Activated T-helper 1 cell treated with anti-CD3 and anti-CD28 coated beads, Interleukin-12 subunit alpha, Interleukin-12 subunit beta, Interleukin-2, Interleukin-4 antibody, amounts not matched to agents 30 ng/mL and 10 ng/mL and 1 ng/mL, durations not matched to agents 14 hours and 24 hours and 36 hours (primary cell): ENCODE results near the gene BPHL. TPM values are rescaled to one million over a fixed set of nuclear protein-coding genes. Genes with fewer than 3 reads are reported as not detected.
"Not testable (repeated sequence)": the region's sequence is repeated elsewhere in the genome, so short reads cannot be mapped to it uniquely, and the experiment has no call there.

Experiments used
- DNase-seq: peaks from one replicate; pipeline ENCODE4 v3.0.0; 2021; ENCODE audit warnings: low spot score
- H3K27ac Mint-ChIP-seq: one replicate; pipeline ENCODE4 v1.8.0; 2021; ENCODE audit warnings: mild to moderate bottlenecking, mixed read lengths
- H3K27me3 Mint-ChIP-seq: one replicate; pipeline ENCODE4 v1.8.0; 2022; ENCODE audit warnings: mild to moderate bottlenecking, moderate library complexity, mixed read lengths; ENCODE audit not compliant: insufficient read depth
- H3K36me3 Mint-ChIP-seq: one replicate; pipeline ENCODE4 v1.8.0; 2021; ENCODE audit warnings: low read depth, mixed read lengths
- H3K4me1 Mint-ChIP-seq: one replicate; pipeline ENCODE4 v1.8.0; 2021; ENCODE audit warnings: low read depth, mixed read lengths
- H3K4me3 Mint-ChIP-seq: one replicate; pipeline ENCODE4 v1.8.0; 2021; ENCODE audit warnings: mild to moderate bottlenecking, moderate library complexity, mixed read lengths
- H3K9me3 Mint-ChIP-seq: one replicate; pipeline ENCODE4 v1.8.0; 2021; ENCODE audit warnings: mixed read lengths
- intact Hi-C: fragments of 100-400 bp; cut with micrococcal nuclease; formaldehyde crosslinking; loops from one replicate; pipeline ENCODE4 v1.15.1; 2024
- total RNA-seq: library from RNA; stranded (reverse); gene quantifications from 2 replicates; pipeline ENCODE4 v1.2.3, GENCODE V29; 2022

Gene BPHL
- total RNA-seq, 1 donor from 2014 or later = 7.9 TPM

- H3K27me3 Mint-ChIP-seq = peaks cover 17% of the 10 kb centered on the region
- no peaks in the 10 kb centered on the region for H3K36me3 Mint-ChIP-seq
- DNase-seq = no peak
- H3K4me1 Mint-ChIP-seq = peaks cover 5% of the 10 kb centered on the region
- H3K9me3 Mint-ChIP-seq = no peaks in the 10 kb centered on the region
- intact Hi-C loops = loop anchor here (1.0 kb wide), 1 partner anchor 25 kb away; no protein-coding TSS in a partner anchor
- H3K27ac Mint-ChIP-seq = no peak overlapping the region
- no peak overlapping the region for H3K4me3 Mint-ChIP-seq
Measured at GRCh38 chr6:3181105-3181504, 62.6 kb downstream of the BPHL start.

GRCh38 chr6:3183066-3183465 lies 64.6 kb downstream of the BPHL start:
- no peaks in the 10 kb centered on the region for H3K4me1 Mint-ChIP-seq
- H3K4me3 Mint-ChIP-seq = no peak overlapping the region
- intact Hi-C loops = no loop called here
- H3K27me3 Mint-ChIP-seq = peaks cover 18% of the 10 kb centered on the region
- no peaks in the 10 kb centered on the region for H3K36me3 Mint-ChIP-seq
- DNase-seq = no peak
- H3K27ac Mint-ChIP-seq = no peak overlapping the region
- no peaks in the 10 kb centered on the region for H3K9me3 Mint-ChIP-seq

- Mint-ChIP-seq H3K4me1 (no peaks in the 10 kb centered on the region), H3K27me3 (peaks cover 18% of the 10 kb centered on the region), H3K27ac (no peak overlapping the region), H3K9me3 (no peaks in the 10 kb centered on the region), H3K4me3 (no peak overlapping the region), H3K36me3 (no peaks in the 10 kb centered on the region)
- no peak for DNase-seq
- intact Hi-C loops = no loop called here
Measured at GRCh38 chr6:3186974-3187382, 68.5 kb downstream of the BPHL start.

- Mint-ChIP-seq H3K4me3 (no peak overlapping the region), H3K27me3 (peaks cover 18% of the 10 kb centered on the region), H3K36me3 (no peaks in the 10 kb centered on the region), H3K27ac (no peak overlapping the region), H3K4me1 (no peaks in the 10 kb centered on the region), H3K9me3 (no peaks in the 10 kb centered on the region)
- intact Hi-C loops = no loop called here
- no peak for DNase-seq
Measured at GRCh38 chr6:3188262-3188661, 69.8 kb downstream of the BPHL start.

GRCh38 chr6:3189192-3189591 lies 70.7 kb downstream of the BPHL start:
- H3K4me1 Mint-ChIP-seq, H3K27ac Mint-ChIP-seq, H3K9me3 Mint-ChIP-seq, H3K36me3 Mint-ChIP-seq, DNase-seq, intact Hi-C loops, H3K4me3 Mint-ChIP-seq: not testable (repeated sequence)
- peaks cover 18% of the 10 kb centered on the region for H3K27me3 Mint-ChIP-seq

- H3K4me1 Mint-ChIP-seq = no peaks in the 10 kb centered on the region
- H3K27ac Mint-ChIP-seq = no peak overlapping the region
Measured at GRCh38 chr6:3190056-3190455, 71.5 kb downstream of the BPHL start.

GRCh38 chr6:3190779-3191178 lies 72.3 kb downstream of the BPHL start:
- Mint-ChIP-seq H3K27ac (no peak overlapping the region), H3K4me1 (no peaks in the 10 kb centered on the region), H3K27me3 (peaks cover 11% of the 10 kb centered on the region), H3K36me3 (no peaks in the 10 kb centered on the region), H3K4me3 (no peak overlapping the region), H3K9me3 (no peaks in the 10 kb centered on the region)
- intact Hi-C loops = no loop called here
- no peak for DNase-seq

More at GRCh38 chr6:3190056-3190455, 71.5 kb downstream of the BPHL start:
- H3K27me3 Mint-ChIP-seq = peaks cover 12% of the 10 kb centered on the region
- no peaks in the 10 kb centered on the region for H3K36me3 Mint-ChIP-seq
- DNase-seq = no peak
- intact Hi-C loops = no loop called here
- H3K9me3 Mint-ChIP-seq = no peaks in the 10 kb centered on the region
- no peak overlapping the region for H3K4me3 Mint-ChIP-seq

GRCh38 chr6:3193102-3193849 lies 74.8 kb downstream of the BPHL start:
- no peak overlapping the region for H3K27ac Mint-ChIP-seq
- no peaks in the 10 kb centered on the region for H3K36me3 Mint-ChIP-seq
- DNase-seq = no peak
- peaks cover 8% of the 10 kb centered on the region for H3K27me3 Mint-ChIP-seq
- H3K4me1 Mint-ChIP-seq = no peaks in the 10 kb centered on the region
- intact Hi-C loops = no loop called here
- no peaks in the 10 kb centered on the region for H3K9me3 Mint-ChIP-seq
- no peak overlapping the region for H3K4me3 Mint-ChIP-seq

GRCh38 chr6:3194535-3195419 lies 76.3 kb downstream of the BPHL start:
- Mint-ChIP-seq H3K27ac (no peak overlapping the region), H3K27me3 (peaks cover 8% of the 10 kb centered on the region), H3K9me3 (no peaks in the 10 kb centered on the region), H3K36me3 (no peaks in the 10 kb centered on the region), H3K4me1 (no peaks in the 10 kb centered on the region), H3K4me3 (no peak overlapping the region)
- intact Hi-C loops = no loop called here
- no peak for DNase-seq

GRCh38 chr6:3195420-3195694 lies 76.8 kb downstream of the BPHL start:
- intact Hi-C loops = no loop called here
- no peaks in the 10 kb centered on the region for H3K36me3 Mint-ChIP-seq
- no peaks in the 10 kb centered on the region for H3K4me1 Mint-ChIP-seq
- peaks cover 12% of the 10 kb centered on the region for H3K27me3 Mint-ChIP-seq
- H3K4me3 Mint-ChIP-seq = no peak overlapping the region
- DNase-seq = no peak
- H3K27ac Mint-ChIP-seq = no peak overlapping the region
- H3K9me3 Mint-ChIP-seq = peaks cover 4% of the 10 kb centered on the region

GRCh38 chr6:3195695-3196497 lies 77.4 kb downstream of the BPHL start:
- DNase-seq = no peak
- intact Hi-C loops = no loop called here
- Mint-ChIP-seq H3K36me3 (no peaks in the 10 kb centered on the region), H3K4me3 (no peak overlapping the region), H3K27ac (no peak overlapping the region), H3K27me3 (peaks cover 14% of the 10 kb centered on the region), H3K9me3 (peaks cover 6% of the 10 kb centered on the region), H3K4me1 (no peaks in the 10 kb centered on the region)

- Mint-ChIP-seq H3K9me3 (peaks cover 6% of the 10 kb centered on the region), H3K4me3 (no peak overlapping the region), H3K27me3 (peaks cover 11% of the 10 kb centered on the region), H3K36me3 (no peaks in the 10 kb centered on the region), H3K27ac (no peak overlapping the region), H3K4me1 (no peaks in the 10 kb centered on the region)
- DNase-seq = no peak
- intact Hi-C loops = no loop called here
Measured at GRCh38 chr6:3196770-3197169, 78.3 kb downstream of the BPHL start.

GRCh38 chr6:3197734-3198133 lies 79.2 kb downstream of the BPHL start:
- H3K9me3 Mint-ChIP-seq, H3K4me3 Mint-ChIP-seq, intact Hi-C loops, DNase-seq, H3K4me1 Mint-ChIP-seq, H3K27ac Mint-ChIP-seq, H3K36me3 Mint-ChIP-seq: not testable (repeated sequence)
- H3K27me3 Mint-ChIP-seq = peaks cover 11% of the 10 kb centered on the region
